ENCODE data around the gene TSPAN18. TPM values are rescaled to one million over a fixed set of nuclear protein-coding genes. Genes with fewer than 3 reads are reported as not detected.

Gene TSPAN18
- total RNA-seq, 2 donors from 2014 or later, result 3.4 to 13.4 TPM

- Histone ChIP-seq H3K9ac (ENCODE audit: low read depth in 2 of 2, low read length in 2 of 2) (no peak overlapping the region), H3K4me1 (no peaks in the 10 kb centered on the region), H3K4me3 (no peak overlapping the region), H3K27me3 (no peaks in the 10 kb centered on the region), H3K27ac (no peak overlapping the region), H3K36me3 (no peaks in the 10 kb centered on the region), H3K9me3 (no peaks in the 10 kb centered on the region)
- TF ChIP-seq CTCF (IDR thresholded peaks at IDR 0.05), result no peak
- intact Hi-C loops (cut with DNase I), result no loop called here
- no peak for DNase-seq
Measured at GRCh38 chr11:44916801-44917385, 190.1 kb downstream of the TSPAN18 start.

- intact Hi-C loops (cut with DNase I), result no loop called here
- Histone ChIP-seq H3K36me3 (no peaks in the 10 kb centered on the region), H3K27me3 (no peaks in the 10 kb centered on the region), H3K4me1 (no peaks in the 10 kb centered on the region), H3K9ac (ENCODE audit: low read depth in 2 of 2, low read length in 2 of 2) (no peak overlapping the region), H3K27ac (no peak overlapping the region), H3K9me3 (no peaks in the 10 kb centered on the region), H3K4me3 (no peak overlapping the region)
- no peak for TF ChIP-seq CTCF (IDR thresholded peaks at IDR 0.05)
- DNase-seq, result no peak
Measured at GRCh38 chr11:44917741-44918140, 191.0 kb downstream of the TSPAN18 start.

- intact Hi-C loops (cut with DNase I), result no loop called here
- no peak for TF ChIP-seq CTCF (IDR thresholded peaks at IDR 0.05)
- no peaks in the 10 kb centered on the region for H3K36me3 ChIP-seq
Measured at GRCh38 chr11:44920451-44920850, 193.7 kb downstream of the TSPAN18 start.

GRCh38 chr11:44923115-44923514, 196.4 kb downstream of the TSPAN18 start:
- no peak overlapping the region for H3K4me3 ChIP-seq
- H3K9ac ChIP-seq (ENCODE audit: low read depth in 2 of 2, low read length in 2 of 2), result no peak overlapping the region
- no peak for TF ChIP-seq CTCF (IDR thresholded peaks at IDR 0.05)
- no peaks in the 10 kb centered on the region for H3K4me1 ChIP-seq
- H3K27me3 ChIP-seq, result no peaks in the 10 kb centered on the region
- intact Hi-C loops (cut with DNase I), result no loop called here
- no peaks in the 10 kb centered on the region for H3K36me3 ChIP-seq
- no peaks in the 10 kb centered on the region for H3K9me3 ChIP-seq
- DNase-seq, result no peak
- no peak overlapping the region for H3K27ac ChIP-seq

More at GRCh38 chr11:44920451-44920850, 193.7 kb downstream of the TSPAN18 start:
- no peaks in the 10 kb centered on the region for H3K9me3 ChIP-seq
- no peak overlapping the region for H3K9ac ChIP-seq (ENCODE audit: low read depth in 2 of 2, low read length in 2 of 2)
- no peak overlapping the region for H3K27ac ChIP-seq
- H3K4me1 ChIP-seq, result no peaks in the 10 kb centered on the region
- no peak overlapping the region for H3K4me3 ChIP-seq
- H3K27me3 ChIP-seq, result no peaks in the 10 kb centered on the region
- DNase-seq, result no peak

- Histone ChIP-seq H3K4me1 (no peaks in the 10 kb centered on the region), H3K27me3 (no peaks in the 10 kb centered on the region), H3K4me3 (no peak overlapping the region), H3K9me3 (no peaks in the 10 kb centered on the region), H3K9ac (ENCODE audit: low read depth in 2 of 2, low read length in 2 of 2) (no peak overlapping the region), H3K36me3 (no peaks in the 10 kb centered on the region), H3K27ac (no peak overlapping the region)
- intact Hi-C loops (cut with DNase I), result no loop called here
- DNase-seq, result no peak
- no peak for TF ChIP-seq CTCF (IDR thresholded peaks at IDR 0.05)
Measured at GRCh38 chr11:44923806-44924205, 197.0 kb downstream of the TSPAN18 start.

Measured in colonic mucosa (tissue), 4 donors.